BE2C (cell line): ENCODE results near the gene MAP2K2.

ENCODE experiments used
- DNase-seq: peaks from one replicate; pipeline ENCODE4 v3.0.0-alpha.2; 2020
- H3K27me3 ChIP-seq: fragments of 250-450 bp; sonication (Bioruptor Pico); 2 replicates; pipeline ENCODE4 v1.5.1; 2020; ENCODE audit warnings: mild to moderate bottlenecking
- H3K36me3 ChIP-seq: fragments of 250-450 bp; sonication (Bioruptor Pico); 2 replicates; pipeline ENCODE4 v1.5.1; 2020; ENCODE audit warnings: mild to moderate bottlenecking
- H3K4me1 ChIP-seq: fragments of 250-450 bp; sonication (Bioruptor Pico); 2 replicates; pipeline ENCODE4 v1.5.1; 2020
- H3K4me3 ChIP-seq: 2 replicates; pipeline ENCODE4 v1.5.1; 2011; ENCODE audit warnings: low read depth, low read length
- H3K9me3 ChIP-seq: fragments of 250-450 bp; sonication (Bioruptor Pico); 2 replicates; pipeline ENCODE4 v1.5.1; 2020
- TF ChIP-seq, protein P1 (sequence below): IDR thresholded peaks from 2 replicates; pipeline ENCODE4 v1.5.1; 2012; ENCODE audit warnings: mild to moderate bottlenecking, low read depth, low read length

MAP2K2 gene

DNA sequence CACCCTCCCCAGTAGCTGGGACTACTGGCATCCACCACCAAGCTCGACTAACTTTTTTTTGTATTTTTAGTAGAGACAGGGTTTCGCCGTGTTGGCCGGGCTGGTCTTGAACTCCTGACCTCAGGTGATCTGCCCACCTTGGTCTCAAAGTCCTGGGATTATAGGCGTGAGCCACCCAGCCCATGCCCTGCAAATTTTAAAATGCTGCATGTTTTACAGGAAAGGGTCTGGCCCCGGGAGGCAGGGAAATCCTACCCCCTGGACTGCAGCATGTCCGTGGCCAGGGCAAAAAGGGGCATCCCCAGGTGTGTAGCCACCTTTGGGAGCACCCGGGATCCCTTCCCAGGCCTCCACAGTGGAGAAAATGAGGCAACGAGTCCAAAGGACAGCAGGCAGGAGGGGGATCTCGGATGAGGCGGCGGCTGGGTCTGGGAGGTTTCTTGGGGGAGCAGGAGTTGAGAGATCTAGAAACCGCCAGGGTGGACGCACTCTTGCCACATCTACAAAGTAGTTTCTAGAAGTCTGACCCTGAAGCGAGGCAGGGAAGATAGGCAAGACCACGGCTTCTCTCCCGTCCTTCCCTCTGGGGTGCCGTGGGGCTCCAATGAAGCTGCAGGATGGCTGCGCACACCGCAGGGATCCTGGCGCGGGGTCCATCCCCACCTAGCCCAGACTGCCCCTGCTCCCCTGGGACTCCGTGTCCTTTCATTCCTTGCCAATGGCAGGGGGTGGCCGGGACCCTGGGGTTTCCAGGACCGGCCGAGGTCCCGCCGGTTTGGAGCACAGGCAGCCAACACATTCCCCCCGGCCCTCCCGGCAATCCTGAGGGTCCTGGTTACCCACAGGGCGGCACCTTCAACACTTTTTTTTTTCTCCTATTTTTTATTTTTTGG is 35.9 kb downstream of the MAP2K2 start:
- Histone ChIP-seq H3K36me3 (peaks cover 12% of the 10 kb centered on the region), H3K4me3 (no peak overlapping the region), H3K27me3 (no peaks in the 10 kb centered on the region), H3K4me1 (peaks cover 4% of the 10 kb centered on the region; the same call in 1 of the 2 replicates), H3K9me3 (no peaks in the 10 kb centered on the region)
- TF ChIP-seq, protein P1, sequence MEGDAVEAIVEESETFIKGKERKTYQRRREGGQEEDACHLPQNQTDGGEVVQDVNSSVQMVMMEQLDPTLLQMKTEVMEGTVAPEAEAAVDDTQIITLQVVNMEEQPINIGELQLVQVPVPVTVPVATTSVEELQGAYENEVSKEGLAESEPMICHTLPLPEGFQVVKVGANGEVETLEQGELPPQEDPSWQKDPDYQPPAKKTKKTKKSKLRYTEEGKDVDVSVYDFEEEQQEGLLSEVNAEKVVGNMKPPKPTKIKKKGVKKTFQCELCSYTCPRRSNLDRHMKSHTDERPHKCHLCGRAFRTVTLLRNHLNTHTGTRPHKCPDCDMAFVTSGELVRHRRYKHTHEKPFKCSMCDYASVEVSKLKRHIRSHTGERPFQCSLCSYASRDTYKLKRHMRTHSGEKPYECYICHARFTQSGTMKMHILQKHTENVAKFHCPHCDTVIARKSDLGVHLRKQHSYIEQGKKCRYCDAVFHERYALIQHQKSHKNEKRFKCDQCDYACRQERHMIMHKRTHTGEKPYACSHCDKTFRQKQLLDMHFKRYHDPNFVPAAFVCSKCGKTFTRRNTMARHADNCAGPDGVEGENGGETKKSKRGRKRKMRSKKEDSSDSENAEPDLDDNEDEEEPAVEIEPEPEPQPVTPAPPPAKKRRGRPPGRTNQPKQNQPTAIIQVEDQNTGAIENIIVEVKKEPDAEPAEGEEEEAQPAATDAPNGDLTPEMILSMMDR, result no peak
- no peak for DNase-seq

DNA sequence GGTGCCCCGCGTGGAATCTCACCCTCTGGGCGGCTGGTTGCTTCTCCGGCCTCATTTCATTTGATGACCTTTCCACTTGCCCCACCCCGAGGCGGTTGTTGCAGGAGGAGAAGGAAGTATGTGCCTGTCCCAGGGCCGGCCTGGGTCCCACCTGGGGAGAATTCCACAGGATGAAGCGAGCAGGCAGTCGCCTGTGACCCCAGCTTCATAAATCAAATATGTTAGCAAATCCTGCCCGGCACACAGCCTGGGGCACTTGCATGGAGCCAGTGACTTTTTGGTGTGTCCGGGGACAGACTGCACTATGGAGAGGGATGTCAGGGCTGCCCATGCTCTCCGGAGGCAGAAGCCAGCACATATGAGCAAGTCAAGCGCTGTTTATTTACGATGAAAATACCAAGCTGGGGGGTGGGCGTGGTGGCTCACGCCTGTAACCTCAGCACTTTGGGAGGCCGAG is 37.5 kb downstream of the MAP2K2 start:
- TF ChIP-seq, protein P1, result no peak
- peaks cover 12% of the 10 kb centered on the region; the same call in 1 of the 2 replicates for H3K36me3 ChIP-seq
- no peaks in the 10 kb centered on the region for H3K9me3 ChIP-seq
- H3K4me1 ChIP-seq, result peaks cover 4% of the 10 kb centered on the region; the same call in 1 of the 2 replicates
- DNase-seq, result no peak
- H3K27me3 ChIP-seq, result no peaks in the 10 kb centered on the region
- no peak overlapping the region for H3K4me3 ChIP-seq

DNA sequence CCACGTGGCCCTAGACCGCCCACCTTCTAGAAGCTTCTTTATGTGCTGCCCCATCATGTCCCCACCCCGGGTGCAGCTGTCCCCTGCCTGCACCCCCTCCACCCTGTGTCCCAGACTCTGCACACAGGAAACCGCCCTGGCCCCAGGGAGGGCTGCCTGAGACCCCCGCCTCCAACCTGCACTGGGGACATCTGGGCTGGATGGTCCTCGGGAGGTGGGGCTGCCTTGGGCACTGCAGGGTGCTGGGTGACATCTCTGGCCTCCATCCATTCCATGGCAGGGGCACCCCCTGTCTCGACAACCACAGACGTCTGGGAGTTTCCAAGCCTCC is 39.4 kb downstream of the MAP2K2 start:
- DNase-seq, result no peak
- TF ChIP-seq, protein P1, result no peak
- peaks cover 4% of the 10 kb centered on the region; the same call in 1 of the 2 replicates for H3K4me1 ChIP-seq

DNA sequence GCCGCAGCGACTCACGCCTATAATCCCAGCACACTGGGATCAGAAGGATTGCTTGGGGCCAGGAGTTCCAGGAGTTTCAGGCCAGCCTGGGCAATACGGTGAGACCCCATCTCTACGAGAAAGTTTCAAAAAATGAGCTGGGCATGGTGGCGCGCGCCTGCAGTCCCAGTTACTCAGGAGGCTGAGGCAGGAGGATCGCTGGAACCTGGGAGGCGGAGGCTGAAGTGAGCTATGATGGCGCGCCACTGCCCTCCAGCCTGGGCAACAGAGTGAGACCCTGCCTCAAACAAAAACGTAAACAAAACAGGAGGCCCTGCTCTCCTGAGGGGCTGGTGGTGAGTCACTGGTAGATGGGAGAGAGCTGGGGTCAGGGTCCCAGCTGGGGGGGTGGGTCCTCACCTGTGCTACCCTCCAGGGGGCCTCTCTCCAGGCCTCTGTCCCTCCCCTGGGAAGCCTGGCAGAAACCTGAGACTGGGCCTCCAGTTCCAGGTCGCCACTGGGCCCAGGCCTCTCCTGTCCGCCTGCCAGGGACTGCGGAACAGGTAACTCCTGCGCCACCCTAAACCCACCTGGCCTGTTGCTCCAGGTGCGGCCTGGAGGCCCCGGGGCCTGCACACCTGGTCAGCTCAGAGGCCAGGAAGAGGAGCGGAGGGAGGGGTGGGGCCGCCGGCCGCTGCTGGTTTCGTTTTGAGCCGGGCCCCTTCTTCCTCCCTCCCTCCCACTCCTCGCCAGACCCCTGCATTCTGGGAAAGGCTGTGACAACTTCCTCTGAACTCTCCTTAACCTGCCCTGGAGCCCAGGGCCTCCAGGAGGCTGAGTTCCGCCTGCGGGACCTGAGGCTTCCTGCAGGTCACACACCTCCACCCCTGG is 40.0 kb downstream of the MAP2K2 start:
- Histone ChIP-seq H3K36me3 (no peaks in the 10 kb centered on the region), H3K4me3 (no peak overlapping the region), H3K27me3 (no peaks in the 10 kb centered on the region), H3K9me3 (no peaks in the 10 kb centered on the region; the same call in 1 of the 2 replicates), H3K4me1 (no peaks in the 10 kb centered on the region)
- TF ChIP-seq, protein P1, result no peak
- DNase-seq, result no peak

More for the DNA sequence above, 39.4 kb downstream of the MAP2K2 start:
- H3K36me3 ChIP-seq, result peaks cover 4% of the 10 kb centered on the region; the same call in 1 of the 2 replicates
- no peaks in the 10 kb centered on the region for H3K9me3 ChIP-seq
- no peak overlapping the region for H3K4me3 ChIP-seq
- no peaks in the 10 kb centered on the region for H3K27me3 ChIP-seq

DNA sequence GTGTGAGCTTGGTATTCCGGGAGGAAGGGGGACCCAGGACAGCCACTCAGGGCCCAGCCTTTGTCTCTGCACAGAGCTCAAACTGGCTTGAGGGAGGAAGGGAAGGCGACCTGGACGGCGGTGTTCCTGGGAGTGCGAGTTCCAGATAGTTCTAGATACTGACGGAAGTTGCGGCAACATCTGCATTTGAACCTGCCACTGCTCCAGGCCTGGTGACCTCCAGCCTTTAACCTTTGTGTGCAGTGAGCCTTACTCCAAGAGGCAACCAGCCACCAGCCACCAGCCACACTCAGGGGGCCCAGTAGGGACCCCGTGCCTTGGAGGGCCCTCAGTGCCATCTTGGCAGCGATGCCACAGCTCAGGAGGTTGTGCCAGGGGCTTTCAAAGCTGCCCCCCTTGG is 41.8 kb downstream of the MAP2K2 start:
- Histone ChIP-seq H3K27me3 (no peaks in the 10 kb centered on the region), H3K9me3 (no peaks in the 10 kb centered on the region; the same call in 1 of the 2 replicates), H3K36me3 (no peaks in the 10 kb centered on the region), H3K4me3 (no peak overlapping the region), H3K4me1 (no peaks in the 10 kb centered on the region)
- no peak for DNase-seq
- TF ChIP-seq, protein P1, result no peak
